ENCODE measurements around the gene COL9A1. TPM values are rescaled to one million over a fixed set of nuclear protein-coding genes. Genes with fewer than 3 reads are reported as not detected.

COL9A1 gene
- total RNA-seq, 1 experiment from 2014 or later: 7.8 TPM

DNA sequence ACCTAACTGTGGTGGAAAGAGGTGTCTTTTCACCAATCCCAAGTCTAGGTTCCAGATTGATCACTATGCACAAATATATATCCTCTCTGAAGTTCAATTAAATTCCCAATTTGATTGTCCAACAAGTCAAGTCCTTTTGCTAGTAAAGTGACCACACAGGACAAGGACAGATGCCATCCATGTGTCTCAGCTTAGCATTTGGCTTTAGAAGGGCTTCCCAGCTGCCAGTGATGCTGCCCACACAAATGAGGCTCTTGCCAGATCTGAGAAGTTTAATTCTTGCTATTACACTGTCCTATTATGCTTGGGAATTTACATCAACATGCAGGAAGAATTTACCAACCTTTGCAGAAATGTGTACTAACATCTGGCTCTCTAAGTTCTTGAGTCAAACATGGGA lies 108.5 kb downstream of the COL9A1 start:
- DNase-seq: no peak
- Histone ChIP-seq H4K8ac (replicated peaks; ENCODE audit: insufficient read length, low read depth, low read length) (no peak overlapping the region), H4K5ac (ENCODE audit: insufficient read length, low read depth, low read length) (no peak overlapping the region), H3K27ac (ENCODE audit: insufficient read length, low read depth, low read length) (no peak overlapping the region), H3K4me1 (ENCODE audit: insufficient read depth, low read length) (no peaks in the 10 kb centered on the region), H3K9ac (ENCODE audit: extremely low read depth, insufficient read length, low read length) (no peak overlapping the region), H4K20me1 (ENCODE audit: control insufficient read depth, insufficient read depth, insufficient read length) (no peaks in the 10 kb centered on the region), H3K23ac (ENCODE audit: insufficient read length, low read depth, low read length) (no peak overlapping the region), H2AFZ (ENCODE audit: low read length) (no peak overlapping the region), H2BK120ac (ENCODE audit: low read depth, low read length, poor library complexity, severe bottlenecking) (no peak overlapping the region), H3K18ac (ENCODE audit: insufficient read length, low read depth, low read length) (no peak overlapping the region), H2BK12ac (ENCODE audit: insufficient read length, low read depth, low read length) (no peak overlapping the region), H3K79me2 (ENCODE audit: insufficient read depth, low read length) (no peaks in the 10 kb centered on the region), H3K4ac (ENCODE audit: low read depth, low read length) (no peak overlapping the region), H2BK15ac (ENCODE audit: low read depth, low read length) (no peak overlapping the region; the same call in 1 of the 2 replicates), H3K9me3 (ENCODE audit: control insufficient read depth, low read depth, low read length) (no peaks in the 10 kb centered on the region), H3T11ph (ENCODE audit: low read length) (no peak overlapping the region), H3K4me2 (ENCODE audit: insufficient read depth, insufficient read length, low read length) (no peak overlapping the region), H2AK5ac (ENCODE audit: insufficient read length, low read length) (no peak overlapping the region), H3K79me1 (ENCODE audit: insufficient read depth, low read depth, low read length, poor library complexity, severe bottlenecking) (no peaks in the 10 kb centered on the region), H2BK5ac (ENCODE audit: insufficient read length, low read length) (no peak overlapping the region), H2BK20ac (ENCODE audit: low read depth, low read length, poor library complexity, severe bottlenecking) (no peak overlapping the region), H3K56ac (ENCODE audit: insufficient read length, low read depth, low read length) (no peak overlapping the region), H4K91ac (ENCODE audit: insufficient read length, low read depth, low read length) (no peak overlapping the region), H3K14ac (ENCODE audit: insufficient read depth, low read length) (no peak overlapping the region), H3K23me2 (ENCODE audit: insufficient read length, low read depth, low read length, poor library complexity, severe bottlenecking) (no peaks in the 10 kb centered on the region), H3K27me3 (ENCODE audit: insufficient read depth, low read length) (no peaks in the 10 kb centered on the region)
- H3K9me3 Mint-ChIP-seq: no peaks in the 10 kb centered on the region
- no peaks in the 10 kb centered on the region; the same call in 1 of the 2 replicates for H3K27me3 Mint-ChIP-seq (ENCODE audit: low read depth)
- no peaks in the 10 kb centered on the region for H3K36me3 Mint-ChIP-seq (ENCODE audit: insufficient read depth in 1 of 3, low read depth in 3 of 3)
- no peaks in the 10 kb centered on the region; a peak in 1 of 4 replicates for H3K4me1 Mint-ChIP-seq
- H3K4me3 Mint-ChIP-seq: no peak overlapping the region
- H3K27ac Mint-ChIP-seq: no peak overlapping the region
- TF ChIP-seq, protein P1, sequence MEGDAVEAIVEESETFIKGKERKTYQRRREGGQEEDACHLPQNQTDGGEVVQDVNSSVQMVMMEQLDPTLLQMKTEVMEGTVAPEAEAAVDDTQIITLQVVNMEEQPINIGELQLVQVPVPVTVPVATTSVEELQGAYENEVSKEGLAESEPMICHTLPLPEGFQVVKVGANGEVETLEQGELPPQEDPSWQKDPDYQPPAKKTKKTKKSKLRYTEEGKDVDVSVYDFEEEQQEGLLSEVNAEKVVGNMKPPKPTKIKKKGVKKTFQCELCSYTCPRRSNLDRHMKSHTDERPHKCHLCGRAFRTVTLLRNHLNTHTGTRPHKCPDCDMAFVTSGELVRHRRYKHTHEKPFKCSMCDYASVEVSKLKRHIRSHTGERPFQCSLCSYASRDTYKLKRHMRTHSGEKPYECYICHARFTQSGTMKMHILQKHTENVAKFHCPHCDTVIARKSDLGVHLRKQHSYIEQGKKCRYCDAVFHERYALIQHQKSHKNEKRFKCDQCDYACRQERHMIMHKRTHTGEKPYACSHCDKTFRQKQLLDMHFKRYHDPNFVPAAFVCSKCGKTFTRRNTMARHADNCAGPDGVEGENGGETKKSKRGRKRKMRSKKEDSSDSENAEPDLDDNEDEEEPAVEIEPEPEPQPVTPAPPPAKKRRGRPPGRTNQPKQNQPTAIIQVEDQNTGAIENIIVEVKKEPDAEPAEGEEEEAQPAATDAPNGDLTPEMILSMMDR (conservative IDR thresholded peaks at IDR 0.05): no peak

Data from H9 (cell line).